GM23338 (cell line): ENCODE data around the gene BGLAP. TPM values are rescaled to one million over a fixed set of nuclear protein-coding genes. Genes with fewer than 3 reads are reported as not detected.

ENCODE experiments used
- ATAC-seq: fragments of 200-7000 bp; cut with Tn5 transposase; 3 replicates; pipeline ENCODE4 v1.9.1; 2020
- DNase-seq: peaks from one replicate; pipeline ENCODE4 v3.0.0-alpha.2; 2015; ENCODE audit warnings: low spot score
- H2AFZ ChIP-seq: fragments of 200-600 bp; sonication (generic); 2 replicates; pipeline ENCODE4 v1.8.0; 2016; ENCODE audit warnings: antibody characterized with exemption, mild to moderate bottlenecking, moderate library complexity
- H3F3A ChIP-seq: fragments of 200-600 bp; sonication (generic); replicated peaks from 2 replicates; pipeline ENCODE4 v1.8.0; 2017; ENCODE audit warnings: antibody characterized with exemption, mixed run types, low read depth
- H3K27ac ChIP-seq: fragments of 200-600 bp; sonication (generic); 2 replicates; pipeline ENCODE4 v1.6.1; 2016; ENCODE audit warnings: low read depth
- H3K27me3 ChIP-seq: fragments of 200-600 bp; sonication (generic); 2 replicates; pipeline ENCODE4 v1.8.0; 2016; ENCODE audit warnings: mild to moderate bottlenecking, mixed run types, moderate library complexity; ENCODE audit not compliant: insufficient read depth
- H3K36me3 ChIP-seq: fragments of 200-600 bp; sonication (generic); 2 replicates; pipeline ENCODE4 v1.8.0; 2016; ENCODE audit warnings: mild to moderate bottlenecking; ENCODE audit not compliant: insufficient read depth
- H3K4me1 ChIP-seq: fragments of 200-600 bp; sonication (generic); 2 replicates; pipeline ENCODE4 v1.8.0; 2016; ENCODE audit warnings: mild to moderate bottlenecking, moderate library complexity; ENCODE audit not compliant: insufficient read depth
- H3K4me2 ChIP-seq: fragments of 200-600 bp; sonication (generic); 2 replicates; pipeline ENCODE4 v1.7.1; 2017; ENCODE audit warnings: mixed run types
- H3K4me3 ChIP-seq: fragments of 200-600 bp; sonication (generic); 2 replicates; pipeline ENCODE4 v1.6.1; 2016; ENCODE audit warnings: mixed run types
- H3K79me2 ChIP-seq: fragments of 200-600 bp; sonication (generic); replicated peaks from 2 replicates; pipeline ENCODE4 v1.8.0; 2017; ENCODE audit warnings: mild to moderate bottlenecking; ENCODE audit not compliant: insufficient read depth
- H3K9me2 ChIP-seq: fragments of 200-600 bp; sonication (generic); 2 replicates; pipeline ENCODE4 v1.8.0; 2017; ENCODE audit not compliant: insufficient read depth
- H4K20me1 ChIP-seq: fragments of 200-600 bp; sonication (generic); replicated peaks from 2 replicates; pipeline ENCODE4 v1.8.0; 2017; ENCODE audit warnings: mild to moderate bottlenecking; ENCODE audit not compliant: insufficient read depth
- H3K27ac Mint-ChIP-seq: 2 replicates; pipeline ENCODE4 v1.8.0; 2020; ENCODE audit warnings: inconsistent platforms, mild to moderate bottlenecking, moderate library complexity, mixed read lengths
- H3K27me3 Mint-ChIP-seq: 3 replicates; pipeline ENCODE4 v1.8.0; 2022; ENCODE audit warnings: low read depth, mild to moderate bottlenecking, moderate library complexity, mixed read lengths, inconsistent platforms; ENCODE audit not compliant: insufficient read depth, poor library complexity
- H3K36me3 Mint-ChIP-seq: 3 replicates; pipeline ENCODE4 v1.8.0; 2021; ENCODE audit warnings: low read depth, mild to moderate bottlenecking, inconsistent platforms, moderate library complexity, mixed read lengths
- H3K4me1 Mint-ChIP-seq: 3 replicates; pipeline ENCODE4 v1.8.0; 2020; ENCODE audit warnings: mild to moderate bottlenecking, inconsistent platforms, mixed read lengths
- H3K4me3 Mint-ChIP-seq: 3 replicates; pipeline ENCODE4 v1.8.0; 2021; ENCODE audit warnings: moderate library complexity, mild to moderate bottlenecking, inconsistent platforms, mixed read lengths
- H3K9me3 Mint-ChIP-seq: 3 replicates; pipeline ENCODE4 v1.8.0; 2020; ENCODE audit warnings: moderate library complexity, mild to moderate bottlenecking, inconsistent platforms, mixed read lengths
- CREB1 ChIP-seq: fragments of 250-450 bp; sonication (Bioruptor Pico); IDR thresholded peaks from 2 replicates; pipeline ENCODE4 v1.5.0; 2020; ENCODE audit warnings: low read depth, mild to moderate bottlenecking, moderate library complexity
- EZH2 ChIP-seq: fragments of 200-600 bp; sonication (generic); IDR thresholded peaks from one replicate; pipeline ENCODE4 v1.8.0; 2017; ENCODE audit warnings: antibody characterized with exemption, mild to moderate bottlenecking, low read depth; ENCODE audit not compliant: unreplicated experiment
- EZH2phosphoT487 ChIP-seq: fragments of 200-600 bp; sonication (generic); IDR thresholded peaks from one replicate; pipeline ENCODE4 v1.8.1; 2018; ENCODE audit warnings: antibody characterized with exemption; ENCODE audit not compliant: unreplicated experiment
- JUNB ChIP-seq: IDR thresholded peaks from one replicate; pipeline ENCODE4 v1.6.1; 2016; ENCODE audit warnings: antibody characterized with exemption; ENCODE audit not compliant: unreplicated experiment
- NANOG ChIP-seq: IDR thresholded peaks from 2 replicates; pipeline ENCODE4 v1.6.1; 2016; ENCODE audit warnings: antibody characterized with exemption, borderline replicate concordance
- POLR2AphosphoS5 ChIP-seq: IDR thresholded peaks from 2 replicates; pipeline ENCODE4 v1.6.1; 2016; ENCODE audit warnings: antibody characterized with exemption, low read depth
- REST ChIP-seq: IDR thresholded peaks from one replicate; pipeline ENCODE4 v1.6.1; 2018; ENCODE audit warnings: antibody characterized with exemption; ENCODE audit not compliant: unreplicated experiment
- STAT1 ChIP-seq: IDR thresholded peaks from one replicate; pipeline ENCODE4 v1.6.1; 2016; ENCODE audit warnings: antibody characterized with exemption; ENCODE audit not compliant: unreplicated experiment
- ZNF114 ChIP-seq: fragments of 250-450 bp; sonication (Bioruptor Pico); IDR thresholded peaks from 2 replicates; pipeline ENCODE4 v1.5.0; 2020; ENCODE audit warnings: mild to moderate bottlenecking, moderate library complexity
- ZNF331 ChIP-seq: fragments of 250-450 bp; sonication (Bioruptor Pico); IDR thresholded peaks from 2 replicates; pipeline ENCODE4 v1.5.0; 2020; ENCODE audit warnings: low read depth, mild to moderate bottlenecking, moderate library complexity
- ZNF462 ChIP-seq: fragments of 250-450 bp; sonication (Bioruptor Pico); IDR thresholded peaks from 2 replicates; pipeline ENCODE4 v1.5.0; 2020; ENCODE audit warnings: mild to moderate bottlenecking, moderate library complexity
- polyA plus RNA-seq: library from polyadenylated mRNA; unstranded; fragments of >200 nt; fragmentation: Nextera tagmentation; extraction: Ambion mirVana; gene quantifications from 2 replicates; pipeline ENCODE4 v1.2.1, GENCODE V29; 2016
- total RNA-seq: library from RNA; depleted of rRNA; stranded (reverse); fragments of >200 nt; shearing (Covaris generic); gene quantifications from 2 replicates; pipeline ENCODE4 v1.2.3, GENCODE V29; 2014
- TF ChIP-seq, protein P1 (sequence below): IDR thresholded peaks from 2 replicates; pipeline ENCODE4 v1.6.1; 2016; ENCODE audit warnings: antibody characterized with exemption
- TF ChIP-seq, protein P2 (sequence below), 2 experiments: fragments of 200-600 bp in 1 of 2; sonication (generic) in 1 of 2; conservative IDR thresholded peaks; 2 replicates each; pipeline versions ENCODE4 v1.5.1 to v1.6.1; 2016 to 2017; ENCODE audit warnings: antibody characterized with exemption in 2 of 2, low read depth in 2 of 2, mild to moderate bottlenecking in 2 of 2, moderate library complexity in 1 of 2

BGLAP gene
- total and polyA plus RNA-seq, 2 experiments from 2014 or later = 0.36 to 0.42 TPM

GRCh38 chr1:156229809-156230472, 12.0 kb upstream of the BGLAP start:
- peaks cover 35% of the 10 kb centered on the region for H3K36me3 Mint-ChIP-seq
- no peak for ATAC-seq
- Histone ChIP-seq H3K36me3 (peaks cover 11% of the 10 kb centered on the region; the same call in 1 of the 2 replicates), H3K9me2 (no peaks in the 10 kb centered on the region), H3K27me3 (no peaks in the 10 kb centered on the region), H3K27ac (peak overlapping the region; percentile 47), H3K79me2 (0 out of 2 replicates have a peak, but pooled peaks cover 5% of the 10 kb centered on the region), H3F3A (peaks cover 18% of the 10 kb centered on the region), H3K4me2 (no peak overlapping the region), H3K4me1 (no peaks in the 10 kb centered on the region), H3K4me3 (no peak overlapping the region), H4K20me1 (no peaks in the 10 kb centered on the region), H2AFZ (no peak overlapping the region)
- peaks cover 4% of the 10 kb centered on the region; the same call in 2 of the 3 replicates for H3K4me1 Mint-ChIP-seq
- H3K27ac Mint-ChIP-seq = no peak overlapping the region
- peaks cover 6% of the 10 kb centered on the region for H3K27me3 Mint-ChIP-seq
- TF ChIP-seq JUNB = no peak
- no peak for TF ChIP-seq STAT1
- TF ChIP-seq ZNF114 = no peak
- TF ChIP-seq, protein P1, sequence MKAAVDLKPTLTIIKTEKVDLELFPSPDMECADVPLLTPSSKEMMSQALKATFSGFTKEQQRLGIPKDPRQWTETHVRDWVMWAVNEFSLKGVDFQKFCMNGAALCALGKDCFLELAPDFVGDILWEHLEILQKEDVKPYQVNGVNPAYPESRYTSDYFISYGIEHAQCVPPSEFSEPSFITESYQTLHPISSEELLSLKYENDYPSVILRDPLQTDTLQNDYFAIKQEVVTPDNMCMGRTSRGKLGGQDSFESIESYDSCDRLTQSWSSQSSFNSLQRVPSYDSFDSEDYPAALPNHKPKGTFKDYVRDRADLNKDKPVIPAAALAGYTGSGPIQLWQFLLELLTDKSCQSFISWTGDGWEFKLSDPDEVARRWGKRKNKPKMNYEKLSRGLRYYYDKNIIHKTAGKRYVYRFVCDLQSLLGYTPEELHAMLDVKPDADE = no peak
- TF ChIP-seq POLR2AphosphoS5 = no peak
- TF ChIP-seq EZH2phosphoT487 = no peak
- no peak for TF ChIP-seq EZH2
- TF ChIP-seq, protein P2, sequence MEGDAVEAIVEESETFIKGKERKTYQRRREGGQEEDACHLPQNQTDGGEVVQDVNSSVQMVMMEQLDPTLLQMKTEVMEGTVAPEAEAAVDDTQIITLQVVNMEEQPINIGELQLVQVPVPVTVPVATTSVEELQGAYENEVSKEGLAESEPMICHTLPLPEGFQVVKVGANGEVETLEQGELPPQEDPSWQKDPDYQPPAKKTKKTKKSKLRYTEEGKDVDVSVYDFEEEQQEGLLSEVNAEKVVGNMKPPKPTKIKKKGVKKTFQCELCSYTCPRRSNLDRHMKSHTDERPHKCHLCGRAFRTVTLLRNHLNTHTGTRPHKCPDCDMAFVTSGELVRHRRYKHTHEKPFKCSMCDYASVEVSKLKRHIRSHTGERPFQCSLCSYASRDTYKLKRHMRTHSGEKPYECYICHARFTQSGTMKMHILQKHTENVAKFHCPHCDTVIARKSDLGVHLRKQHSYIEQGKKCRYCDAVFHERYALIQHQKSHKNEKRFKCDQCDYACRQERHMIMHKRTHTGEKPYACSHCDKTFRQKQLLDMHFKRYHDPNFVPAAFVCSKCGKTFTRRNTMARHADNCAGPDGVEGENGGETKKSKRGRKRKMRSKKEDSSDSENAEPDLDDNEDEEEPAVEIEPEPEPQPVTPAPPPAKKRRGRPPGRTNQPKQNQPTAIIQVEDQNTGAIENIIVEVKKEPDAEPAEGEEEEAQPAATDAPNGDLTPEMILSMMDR (conservative IDR thresholded peaks at IDR 0.05; ENCODE audit: low read depth in 2 of 2) = no peak
- TF ChIP-seq ZNF331 (CRISPR knock-in tag) = no peak
- no peak for TF ChIP-seq NANOG
- no peak for TF ChIP-seq REST
- no peak for TF ChIP-seq CREB1
- TF ChIP-seq ZNF462 (CRISPR knock-in tag) = no peak
- H3K9me3 Mint-ChIP-seq = no peaks in the 10 kb centered on the region
- DNase-seq = no peak
- no peak overlapping the region for H3K4me3 Mint-ChIP-seq
